Midbrain (tissue), 1 donor: ENCODE data around the gene ASTL.
"Not testable (repeated sequence)": the region's sequence is repeated elsewhere in the genome, so short reads cannot be mapped to it uniquely, and the experiment has no call there.

Experiments used
- DNase-seq: peaks from one replicate; lab custom pipeline; 2025; lab: John Stamatoyannopoulos, UW

Gene ASTL

GRCh38 chr2:96098900-96099590 lies 39.3 kb downstream of the ASTL start:
- no peak for DNase-seq

GRCh38 chr2:96097951-96098823 lies 40.1 kb downstream of the ASTL start:
- no peak for DNase-seq

GRCh38 chr2:96097441-96097840 lies 40.9 kb downstream of the ASTL start:
- no peak for DNase-seq

GRCh38 chr2:96095116-96095636 lies 43.1 kb downstream of the ASTL start:
- DNase-seq, result no peak

- DNase-seq, result no peak
Observed at GRCh38 chr2:96093528-96093927, 44.8 kb downstream of the ASTL start.

GRCh38 chr2:96092951-96093350 lies 45.4 kb downstream of the ASTL start:
- no peak for DNase-seq

GRCh38 chr2:96092573-96092877 lies 45.8 kb downstream of the ASTL start:
- no peak for DNase-seq

GRCh38 chr2:96091711-96092572 lies 46.4 kb downstream of the ASTL start:
- DNase-seq, result no peak

- no peak for DNase-seq
Observed at GRCh38 chr2:96091141-96091710, 47.1 kb downstream of the ASTL start.

GRCh38 chr2:96090196-96090926 lies 47.9 kb downstream of the ASTL start:
- peak; percentile 11 for DNase-seq

GRCh38 chr2:96089356-96090195 lies 48.7 kb downstream of the ASTL start:
- no peak for DNase-seq

GRCh38 chr2:96088340-96089335 lies 49.7 kb downstream of the ASTL start:
- DNase-seq, result no peak

- DNase-seq, result no peak
Observed at GRCh38 chr2:96087130-96087529, 51.2 kb downstream of the ASTL start.

GRCh38 chr2:96085541-96086355 lies 52.6 kb downstream of the ASTL start:
- DNase-seq, result no peak

- DNase-seq, result not testable (repeated sequence)
Observed at GRCh38 chr2:96084858-96085518, 53.3 kb downstream of the ASTL start.

- DNase-seq, result no peak
Observed at GRCh38 chr2:96083989-96084857, 54.1 kb downstream of the ASTL start.
